Upper lobe of left lung (tissue), 4 donors: ENCODE measurements around the gene FUT2.

Experiments used
- EP300 ChIP-seq, 4 donors: sonication (generic); formaldehyde crosslinking; IDR thresholded peaks; one replicate each; pipeline ENCODE4 v1.5.1; 2017; ENCODE audit warnings: antibody characterized with exemption in 4 of 4, control low read depth in 2 of 4
- POLR2A ChIP-seq, 4 donors: fragments of 450-650 bp; IDR thresholded peaks; one replicate each; pipeline ENCODE4 v1.5.1; 2016 to 2017; ENCODE audit warnings: antibody characterized with exemption in 4 of 4, mild to moderate bottlenecking in 2 of 4
- POLR2AphosphoS5 ChIP-seq, 2 donors: sonication (generic); formaldehyde crosslinking; IDR thresholded peaks; one replicate each; pipeline ENCODE4 v1.5.1; 2017; ENCODE audit warnings: antibody characterized with exemption in 2 of 2
- TF ChIP-seq, protein P1 (sequence below), 6 experiments: fragments of 450-650 bp in 4 of 6; fragments of 200-600 bp in 2 of 6; sonication (generic) in 2 of 6; IDR thresholded peaks; one replicate each; pipeline ENCODE4 v1.5.1; 2016 to 2019; ENCODE audit warnings: antibody characterized with exemption in 6 of 6

DNA sequence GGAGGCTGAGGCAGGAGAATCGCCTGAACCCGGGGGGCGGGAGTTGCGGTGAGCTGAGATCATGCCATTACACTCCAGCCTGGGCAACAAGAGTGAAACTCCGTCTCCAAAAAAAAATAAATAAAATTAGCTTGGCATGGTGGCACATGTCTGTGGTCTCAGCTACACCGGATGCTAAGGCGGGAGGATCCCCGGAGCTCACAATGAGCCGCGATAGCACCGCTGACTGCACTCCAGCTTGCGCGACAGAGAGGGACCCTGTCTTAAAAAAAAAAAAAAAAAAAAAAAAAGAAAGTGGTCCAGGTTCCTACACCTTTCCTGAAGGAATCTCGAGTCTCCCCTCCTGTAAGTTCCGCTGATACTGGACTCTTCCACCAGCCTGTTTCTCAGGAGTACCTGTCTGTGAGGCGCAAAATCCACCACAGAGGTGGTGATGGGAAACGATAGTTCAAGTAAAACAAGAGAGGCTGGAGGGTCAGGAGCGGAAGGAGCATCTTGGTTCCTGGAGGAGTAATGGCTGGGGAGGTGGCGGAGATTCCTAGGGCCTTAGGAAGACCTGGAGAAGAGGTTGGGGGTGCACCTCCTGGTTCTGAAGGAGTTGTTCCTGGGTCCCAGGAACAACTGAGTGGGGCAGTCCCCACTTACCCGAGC, 56.2 kb downstream of the FUT2 start:
- TF ChIP-seq, protein P1, sequence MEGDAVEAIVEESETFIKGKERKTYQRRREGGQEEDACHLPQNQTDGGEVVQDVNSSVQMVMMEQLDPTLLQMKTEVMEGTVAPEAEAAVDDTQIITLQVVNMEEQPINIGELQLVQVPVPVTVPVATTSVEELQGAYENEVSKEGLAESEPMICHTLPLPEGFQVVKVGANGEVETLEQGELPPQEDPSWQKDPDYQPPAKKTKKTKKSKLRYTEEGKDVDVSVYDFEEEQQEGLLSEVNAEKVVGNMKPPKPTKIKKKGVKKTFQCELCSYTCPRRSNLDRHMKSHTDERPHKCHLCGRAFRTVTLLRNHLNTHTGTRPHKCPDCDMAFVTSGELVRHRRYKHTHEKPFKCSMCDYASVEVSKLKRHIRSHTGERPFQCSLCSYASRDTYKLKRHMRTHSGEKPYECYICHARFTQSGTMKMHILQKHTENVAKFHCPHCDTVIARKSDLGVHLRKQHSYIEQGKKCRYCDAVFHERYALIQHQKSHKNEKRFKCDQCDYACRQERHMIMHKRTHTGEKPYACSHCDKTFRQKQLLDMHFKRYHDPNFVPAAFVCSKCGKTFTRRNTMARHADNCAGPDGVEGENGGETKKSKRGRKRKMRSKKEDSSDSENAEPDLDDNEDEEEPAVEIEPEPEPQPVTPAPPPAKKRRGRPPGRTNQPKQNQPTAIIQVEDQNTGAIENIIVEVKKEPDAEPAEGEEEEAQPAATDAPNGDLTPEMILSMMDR (IDR thresholded peaks at IDR 0.05): no peak
- TF ChIP-seq EP300 (IDR thresholded peaks at IDR 0.05) (no peak), POLR2A (IDR thresholded peaks at IDR 0.05) (no peak), POLR2AphosphoS5 (IDR thresholded peaks at IDR 0.05) (no peak)
